ENCODE measurements around the gene ACTN4. TPM values are rescaled to one million over a fixed set of nuclear protein-coding genes. Genes with fewer than 3 reads are reported as not detected.
"Not testable (repeated sequence)": the region's sequence is repeated elsewhere in the genome, so short reads cannot be mapped to it uniquely, and the experiment has no call there.

Gene ACTN4
- polyA plus RNA-seq, 1 experiment: 970 TPM

- no peak for TF ChIP-seq CTCF (IDR thresholded peaks at IDR 0.05; ENCODE audit: insufficient read depth, low read depth, low read length)
- Histone ChIP-seq H3K36me3 (ENCODE audit: control insufficient read depth, insufficient read depth, low read length) (no peaks in the 10 kb centered on the region), H3K27me3 (ENCODE audit: control insufficient read depth, insufficient read depth, low read length) (no peaks in the 10 kb centered on the region), H3K4me3 (ENCODE audit: low read depth, low read length) (no peak within 1 kb of the TSS)
- CTCF ChIA-PET: no interaction called here
- no peak for DNase-seq (ENCODE audit: low read depth)
- POLR2A ChIA-PET: no interaction called here
These were observed 96.8 kb downstream of the ACTN4 start, which contains the start of gene CAPN12 for GRCh38 chr19:38744298-38744681. TSS of gene CAPN12 (minus strand) at chr19:38744474. CDS start at chr19:38744165, 309 bp downstream.

- Histone ChIP-seq H3K27me3 (ENCODE audit: control insufficient read depth, insufficient read depth, low read length) (no peaks in the 10 kb centered on the region), H3K4me3 (ENCODE audit: low read depth, low read length) (no peak overlapping the region), H3K36me3 (ENCODE audit: control insufficient read depth, insufficient read depth, low read length) (no peaks in the 10 kb centered on the region)
- ChIA-PET POLR2A (no interaction called here), CTCF (no interaction called here)
- TF ChIP-seq CTCF (IDR thresholded peaks at IDR 0.05; ENCODE audit: insufficient read depth, low read depth, low read length): no peak
- DNase-seq (ENCODE audit: low read depth): no peak
These were observed 97.4 kb downstream of the ACTN4 start for GRCh38 chr19:38744874-38745273.

- no peaks in the 10 kb centered on the region for H3K27me3 ChIP-seq (ENCODE audit: control insufficient read depth, insufficient read depth, low read length)
- TF ChIP-seq CTCF (IDR thresholded peaks at IDR 0.05; ENCODE audit: insufficient read depth, low read depth, low read length): no peak
- CTCF ChIA-PET: no interaction called here
- H3K4me3 ChIP-seq (ENCODE audit: low read depth, low read length): no peak overlapping the region
- H3K36me3 ChIP-seq (ENCODE audit: control insufficient read depth, insufficient read depth, low read length): no peaks in the 10 kb centered on the region
- DNase-seq (ENCODE audit: low read depth): no peak
- POLR2A ChIA-PET: no interaction called here
These were observed 97.9 kb downstream of the ACTN4 start for GRCh38 chr19:38745316-38745715.

- H3K36me3 ChIP-seq (ENCODE audit: control insufficient read depth, insufficient read depth, low read length); DNase-seq (ENCODE audit: low read depth); H3K27me3 ChIP-seq (ENCODE audit: control insufficient read depth, insufficient read depth, low read length); H3K4me3 ChIP-seq (ENCODE audit: low read depth, low read length); POLR2A ChIA-PET; CTCF ChIA-PET: not testable (repeated sequence)
These were observed 106.3 kb downstream of the ACTN4 start for GRCh38 chr19:38753783-38754182.

GRCh38 chr19:38754196-38754595, 106.7 kb downstream of the ACTN4 start:
- CTCF ChIA-PET; POLR2A ChIA-PET; H3K27me3 ChIP-seq (ENCODE audit: control insufficient read depth, insufficient read depth, low read length); H3K4me3 ChIP-seq (ENCODE audit: low read depth, low read length); DNase-seq (ENCODE audit: low read depth); H3K36me3 ChIP-seq (ENCODE audit: control insufficient read depth, insufficient read depth, low read length): not testable (repeated sequence)

GRCh38 chr19:38759590-38760003, 112.1 kb downstream of the ACTN4 start:
- POLR2A ChIA-PET: no interaction called here
- no peak for TF ChIP-seq CTCF (IDR thresholded peaks at IDR 0.05; ENCODE audit: insufficient read depth, low read depth, low read length)
- Histone ChIP-seq H3K27me3 (ENCODE audit: control insufficient read depth, insufficient read depth, low read length) (no peaks in the 10 kb centered on the region), H3K36me3 (ENCODE audit: control insufficient read depth, insufficient read depth, low read length) (no peaks in the 10 kb centered on the region), H3K4me3 (ENCODE audit: low read depth, low read length) (no peak overlapping the region)
- no peak for DNase-seq (ENCODE audit: low read depth)
- CTCF ChIA-PET: no interaction called here

- POLR2A ChIA-PET; DNase-seq (ENCODE audit: low read depth); H3K36me3 ChIP-seq (ENCODE audit: control insufficient read depth, insufficient read depth, low read length); H3K27me3 ChIP-seq (ENCODE audit: control insufficient read depth, insufficient read depth, low read length); H3K4me3 ChIP-seq (ENCODE audit: low read depth, low read length): not testable (repeated sequence)
- CTCF ChIA-PET: interaction anchor here (1.8 kb wide), 1 partner anchor 9 kb away, joined by 10 read pairs; no protein-coding TSS in a partner anchor
These were observed 113.5 kb downstream of the ACTN4 start for GRCh38 chr19:38760805-38761517.

- POLR2A ChIA-PET; H3K4me3 ChIP-seq (ENCODE audit: low read depth, low read length); DNase-seq (ENCODE audit: low read depth); H3K27me3 ChIP-seq (ENCODE audit: control insufficient read depth, insufficient read depth, low read length); H3K36me3 ChIP-seq (ENCODE audit: control insufficient read depth, insufficient read depth, low read length): not testable (repeated sequence)
- CTCF ChIA-PET: interaction anchor here (1.8 kb wide), 1 partner anchor 8 kb away, joined by 10 read pairs; no protein-coding TSS in a partner anchor
These were observed 114.5 kb downstream of the ACTN4 start for GRCh38 chr19:38761884-38762389.

All from BJ (cell line).